K562 (cell line): ENCODE data around the gene ABLIM2. TPM values are rescaled to one million over a fixed set of nuclear protein-coding genes. Genes with fewer than 3 reads are reported as not detected.

Experiments used
- ATAC-seq: fragments of 200-7000 bp; cut with Tn5 transposase; 3 replicates; pipeline ENCODE4 v1.9.1; 2020; ENCODE audit warnings: moderate library complexity
- BruUV-seq: library from RNA; stranded (reverse); fragments of 400-500 nt; replicated peaks from 2 replicates; lab custom pipeline; 2021; lab: Mats Ljungman, UMichigan
- CTCF ChIA-PET: fragments of 300-600 bp; formaldehyde crosslinking; extraction: SDS; loops from one replicate; lab custom pipeline; 2021; ENCODE audit warnings: low intra/inter-chr PET ratio; lab: Yijun Ruan, JAX
- POLR2A ChIA-PET: fragments of 300-600, 350-650 bp; sonication (Branson Sonifier 250); formaldehyde crosslinking; extraction: SDS; loops from one replicate; lab custom pipeline; 2021; ENCODE audit warnings: antibody characterized with exemption, inconsistent platforms; lab: Yijun Ruan, JAX
- DNase-seq, 4 experiments: peaks; one replicate each; pipeline versions ENCODE4 v3.0.0 to v3.0.0-alpha.2; 2011 to 2018; ENCODE audit warnings: low spot score in 3 of 4, mixed read lengths in 3 of 4; ENCODE audit errors: extremely low read depth in 1 of 4
- FAIRE-seq: peaks from 2 replicates; lab custom pipeline; 2011; peaks lifted over from hg19 to GRCh38; lab: Jason Lieb, UNC
- H2AFZ ChIP-seq: 2 replicates; pipeline ENCODE4 v1.6.0; 2011; ENCODE audit warnings: low read depth, low read length, control low read depth, inconsistent platforms
- H3K27ac ChIP-seq: fragments of 200-600 bp; 3 replicates; pipeline ENCODE4 v1.8.0; 2011; ENCODE audit warnings: low read depth, mild to moderate bottlenecking, control low read depth, inconsistent platforms, low read length, moderate library complexity, mixed read lengths; ENCODE audit errors: extremely low read depth
- H3K27me3 ChIP-seq, 2 experiments: fragments of 300-600 bp in 1 of 2; 2 replicates in 1 of 2; 3 replicates in 1 of 2; pipeline versions ENCODE4 v1.6.0 to v1.8.0; 2011; ENCODE audit warnings: inconsistent platforms in 2 of 2, low read length in 2 of 2, mild to moderate bottlenecking in 1 of 2, mixed read lengths in 1 of 2, moderate library complexity in 1 of 2; ENCODE audit not compliant: control insufficient read depth in 2 of 2, insufficient read depth in 2 of 2
- H3K36me3 ChIP-seq: fragments of 300-600 bp; 3 replicates; pipeline ENCODE4 v1.8.0; 2011; ENCODE audit warnings: mild to moderate bottlenecking, low read length, inconsistent platforms; ENCODE audit not compliant: control insufficient read depth, insufficient read depth
- H3K4me1 ChIP-seq, 2 experiments: fragments of 200-600 bp in 1 of 2; replicated peaks in 1 of 2; 2 replicates in 1 of 2; 3 replicates in 1 of 2; pipeline versions ENCODE4 v1.5.1 to v1.8.0; 2011; ENCODE audit warnings: inconsistent platforms in 2 of 2, low read length in 2 of 2, mild to moderate bottlenecking in 1 of 2, mixed read lengths in 1 of 2, moderate library complexity in 1 of 2; ENCODE audit not compliant: control insufficient read depth in 2 of 2, insufficient read depth in 2 of 2
- H3K4me2 ChIP-seq: 2 replicates; pipeline ENCODE4 v1.6.1; 2011; ENCODE audit warnings: low read length, control low read depth, inconsistent platforms, mixed read lengths; ENCODE audit not compliant: insufficient read depth
- H3K4me3 ChIP-seq: fragments of 200-600 bp; sonication (generic), shearing (Covaris generic); 2 replicates; pipeline ENCODE4 v1.5.1; 2016; ENCODE audit warnings: control low read depth, inconsistent platforms
- H3K79me2 ChIP-seq: fragments of 200-600 bp; 3 replicates; pipeline ENCODE4 v1.8.0; 2011; ENCODE audit warnings: low read length, inconsistent platforms; ENCODE audit not compliant: control insufficient read depth, insufficient read depth
- H3K9ac ChIP-seq, 2 experiments: 2 replicates each; pipeline versions ENCODE4 v1.6.0 to v1.6.1; 2011; ENCODE audit warnings: low read depth in 2 of 2, low read length in 2 of 2, control low read depth in 1 of 2, inconsistent platforms in 1 of 2, mild to moderate bottlenecking in 1 of 2, mixed read lengths in 1 of 2; ENCODE audit not compliant: insufficient read depth in 1 of 2
- H3K9me1 ChIP-seq: one replicate; pipeline ENCODE4 v1.6.0; 2011; ENCODE audit warnings: inconsistent platforms, mild to moderate bottlenecking, low read length, moderate library complexity; ENCODE audit not compliant: control insufficient read depth, insufficient read depth
- H3K9me3 ChIP-seq: replicated peaks from 2 replicates; pipeline ENCODE4 v1.5.1; 2011; ENCODE audit warnings: low read depth, low read length, inconsistent platforms; ENCODE audit not compliant: control insufficient read depth, insufficient read depth
- H4K20me1 ChIP-seq: replicated peaks from 2 replicates; pipeline ENCODE4 v1.6.1; 2011; ENCODE audit warnings: low read length, inconsistent platforms, mixed read lengths; ENCODE audit not compliant: control insufficient read depth, insufficient read depth
- BHLHE40 ChIP-seq: IDR thresholded peaks from 2 replicates; pipeline ENCODE4 v1.6.1; 2011; ENCODE audit warnings: low read length, improper control_type of control experiment
- CBFA2T3 ChIP-seq: fragments of 450-650 bp; IDR thresholded peaks from 2 replicates; pipeline ENCODE4 v1.6.1; 2017
- CCAR2 ChIP-seq: fragments of 200-400 bp; formaldehyde crosslinking; IDR thresholded peaks from 2 replicates; pipeline ENCODE4 v1.6.1; 2017; ENCODE audit warnings: mild to moderate bottlenecking, low read depth, low read length
- MBD2 ChIP-seq: sonication (generic); IDR thresholded peaks from 2 replicates; pipeline ENCODE4 v1.6.1; 2016; ENCODE audit warnings: low read depth, borderline replicate concordance
- NCOA6 ChIP-seq: fragments of 450-650 bp; IDR thresholded peaks from 2 replicates; pipeline ENCODE4 v1.6.1; 2017; ENCODE audit warnings: mild to moderate bottlenecking
- NFXL1 ChIP-seq: fragments of 450-650 bp; formaldehyde crosslinking; IDR thresholded peaks from 2 replicates; pipeline ENCODE4 v1.4.0; 2021; ENCODE audit warnings: mild to moderate bottlenecking
- SP2 ChIP-seq: IDR thresholded peaks from 2 replicates; pipeline ENCODE4 v1.6.1; 2011; ENCODE audit warnings: mild to moderate bottlenecking, low read depth, low read length, moderate library complexity; ENCODE audit not compliant: poor library complexity, severe bottlenecking; ENCODE audit errors: extremely low read depth
- SPI1 ChIP-seq: IDR thresholded peaks from 2 replicates; pipeline ENCODE4 v1.6.1; 2011; ENCODE audit warnings: low read depth, low read length, control low read depth, borderline replicate concordance
- ZNF436 ChIP-seq: fragments of 250-450, 450-650 bp; sonication (Bioruptor Pico); formaldehyde crosslinking; IDR thresholded peaks from 2 replicates; pipeline ENCODE4 v1.7.0; 2020; ENCODE audit warnings: mild to moderate bottlenecking
- ZNF507 ChIP-seq: conservative IDR thresholded peaks from 2 replicates; pipeline ENCODE4 v1.6.1; 2017; ENCODE audit warnings: missing genetic modification characterization, missing compliant biosample characterization
- ZNF512 ChIP-seq: IDR thresholded peaks from 2 replicates; pipeline ENCODE4 v1.6.1; 2016; ENCODE audit warnings: missing genetic modification characterization, missing compliant biosample characterization
- ZNF639 ChIP-seq, 2 experiments: fragments of 200-800 bp in 1 of 2; sonication (Bioruptor generic) in 1 of 2; sonication (generic) in 1 of 2; formaldehyde crosslinking in 1 of 2; IDR thresholded peaks in 1 of 2; conservative IDR thresholded peaks in 1 of 2; 2 replicates each; pipeline versions ENCODE4 v1.5.0 to v1.6.1; 2016 to 2020; ENCODE audit warnings: missing compliant biosample characterization in 1 of 2, missing genetic modification characterization in 1 of 2, missing genetic modification reagents in 1 of 2
- ZNF75A ChIP-seq: fragments of 450-650 bp; formaldehyde crosslinking; IDR thresholded peaks from 2 replicates; pipeline ENCODE4 v1.4.0; 2020; ENCODE audit warnings: mild to moderate bottlenecking
- WGBS: fragments of 100-300 bp; shearing (Covaris generic); methylation state at CpG from one replicate; pipeline ENCODE4 v1.1.6; 2016; ENCODE audit warnings: low coverage, mixed read lengths; ENCODE audit not compliant: insufficient coverage; ENCODE audit errors: missing lambda C conversion rate; 5-methylcytosine and 5-hydroxymethylcytosine counted together
- in situ Hi-C: fragments of 300-500 bp; cut with MboI; formaldehyde crosslinking; loops from 4 replicates; pipeline ENCODE4 v1.15.0; 2018; ENCODE audit warnings: inconsistent platforms, mixed read lengths
- intact Hi-C: fragments of 100-400 bp; cut with micrococcal nuclease; formaldehyde crosslinking; loops from 2 replicates; pipeline ENCODE4 v1.14.2; 2022
- polyA plus RNA-seq, 8 experiments: library from polyadenylated mRNA; depleted of rRNA in 4 of 8; stranded (reverse) in 5 of 8; unstranded in 3 of 8; fragments of >200 nt; fragmentation: Nextera tagmentation in 2 of 8; fragmentation: Illumina TruSeq in 1 of 8; extraction: Ambion mirVana in 2 of 8; extraction: Trizol in 1 of 8; gene quantifications; 2 replicates each; pipeline versions ENCODE4 v1.2.1 to v1.2.3, GENCODE V29; 2011 to 2014; ENCODE audit warnings: inconsistent platforms in 1 of 8, missing spikeins in 1 of 8
- total RNA-seq, 7 experiments: library from RNA; depleted of rRNA in 6 of 7; stranded (reverse); fragments of >200 nt in 6 of 7; fragmentation: Illumina TruSeq in 2 of 7; extraction: Trizol in 2 of 7; gene quantifications; 2 replicates each; pipeline versions ENCODE4 v1.2.1 to v1.2.3, GENCODE V29; 2011 to 2021; ENCODE audit warnings: low replicate concordance in 1 of 7

The ABLIM2 gene
- total and polyA plus RNA-seq, 9 of the 15 experiments (the other 6 are each of a cell fraction or from before 2014, with no cell fraction given), result not detected

GRCh38 chr4:8038719-8039251 is 119.8 kb downstream of the ABLIM2 start:
- no peak for DNase-seq
- no TSS peak for BruUV-seq
- H3K4me1 ChIP-seq, result no peaks in the 10 kb centered on the region
- in situ Hi-C loops (no loop called here), intact Hi-C loops (no loop called here)
- no peak for TF ChIP-seq ZNF436 (CRISPR knock-in tag)
- TF ChIP-seq NCOA6, result no peak
- no peak for TF ChIP-seq ZNF507 (tag)
- no peak overlapping the region for H3K9ac ChIP-seq
- 0% methylated on average over 6 of the region's 7 CpGs for WGBS
- ATAC-seq, result no peak
- no peak overlapping the region for H3K27ac ChIP-seq
- POLR2A ChIA-PET, result no interaction called here
- no peak overlapping the region for H3K4me3 ChIP-seq
- no peaks in the 10 kb centered on the region for H3K36me3 ChIP-seq
- peaks cover 0 to 15% of the 10 kb centered on the region in 2 experiments; a peak in 2 of 5 replicates for H3K27me3 ChIP-seq
- no peak for FAIRE-seq
- no peak overlapping the region for H2AFZ ChIP-seq
- no peaks in the 10 kb centered on the region for H3K9me1 ChIP-seq
- H3K4me2 ChIP-seq, result no peak overlapping the region
- CTCF ChIA-PET, result no interaction called here
- peaks cover 7% of the 10 kb centered on the region; the same call in 1 of the 2 replicates for H4K20me1 ChIP-seq
- no peaks in the 10 kb centered on the region for H3K9me3 ChIP-seq
- H3K79me2 ChIP-seq, result no peaks in the 10 kb centered on the region

- H2AFZ ChIP-seq, result no peak overlapping the region
- no peaks in the 10 kb centered on the region for H3K79me2 ChIP-seq
- peaks cover 7% of the 10 kb centered on the region; the same call in 1 of the 2 replicates for H4K20me1 ChIP-seq
- no peak overlapping the region for H3K9ac ChIP-seq
- H3K27me3 ChIP-seq, result peaks cover 0 to 18% of the 10 kb centered on the region in 2 experiments; a peak in 2 of 5 replicates
- no peak for FAIRE-seq
- ATAC-seq, result no peak
- H3K4me2 ChIP-seq, result no peak overlapping the region
- WGBS, result 0% methylated on average over 2 of the region's 2 CpGs
- CTCF ChIA-PET, result no interaction called here
- H3K36me3 ChIP-seq, result no peaks in the 10 kb centered on the region
- in situ Hi-C loops, result no loop called here
- H3K9me1 ChIP-seq, result no peaks in the 10 kb centered on the region
- POLR2A ChIA-PET, result interaction anchor here (0.6 kb wide), 2 partner anchors 184 to 581 kb away, joined by 3 read pairs; no protein-coding TSS in a partner anchor
- BruUV-seq, result no TSS peak
- no peak for DNase-seq
- no peaks in the 10 kb centered on the region for H3K4me1 ChIP-seq
- no peak overlapping the region for H3K27ac ChIP-seq
- intact Hi-C loops, result no loop called here
- no peaks in the 10 kb centered on the region for H3K9me3 ChIP-seq
- no peak overlapping the region for H3K4me3 ChIP-seq
- TF ChIP-seq ZNF75A (no peak), ZNF512 (no peak), MBD2 (no peak), CBFA2T3 (no peak), SPI1 (no peak), BHLHE40 (no peak), ZNF639 (CRISPR knock-in tag; conservative IDR thresholded peaks at IDR 0.05 in 1 of 2, IDR thresholded peaks at IDR 0.05 in 1 of 2) (no peak), NFXL1 (CRISPR knock-in tag) (no peak), SP2 (no peak), CCAR2 (no peak)
Measured at GRCh38 chr4:8038083-8038482, 120.5 kb downstream of the ABLIM2 start.
